Measurements from ENCODE around the gene MGA.

The MGA gene

DNA sequence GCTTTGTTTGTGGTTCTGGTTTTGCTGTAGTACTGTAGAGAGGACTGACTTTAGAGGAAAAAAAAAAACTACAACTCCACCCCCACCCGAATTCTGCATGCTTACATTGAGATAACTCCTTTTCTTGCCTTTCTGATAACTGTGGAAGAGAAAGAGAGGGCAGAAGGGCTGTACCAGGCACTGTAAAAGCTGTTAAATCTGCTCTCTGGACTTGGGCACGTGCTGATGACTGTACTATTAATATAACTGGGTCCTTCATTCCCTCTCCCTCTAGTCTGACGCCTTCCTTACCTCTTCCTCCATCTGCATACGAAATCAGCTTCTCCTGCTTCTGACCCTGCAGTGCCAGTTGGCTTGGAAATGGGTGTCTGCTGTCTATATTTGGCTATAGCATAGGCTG, 129.0 kb downstream of the MGA start:
- no peak for DNase-seq

- no peak for DNase-seq
These were observed 129.5 kb downstream of the MGA start for GRCh38 chr15:41789662-41790061.

DNA sequence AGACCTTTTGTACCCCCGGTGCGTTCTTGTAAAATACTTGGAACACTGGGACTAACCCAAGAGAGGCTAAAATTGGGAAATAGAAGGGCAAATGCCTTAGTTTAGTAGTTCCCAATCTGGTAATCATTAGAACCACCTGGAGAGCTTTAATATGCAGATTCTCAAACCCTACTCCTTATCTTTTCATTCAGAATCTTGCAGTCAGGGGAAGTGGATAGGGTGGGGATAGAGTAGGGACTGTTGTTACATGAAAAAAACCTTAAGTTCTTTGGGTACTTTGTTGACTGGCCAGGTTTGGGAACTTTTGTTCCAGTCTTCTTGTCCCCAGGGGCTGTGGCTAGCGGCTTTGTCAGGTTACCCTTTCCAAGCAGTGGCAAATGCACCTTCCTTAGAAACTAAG, 130.0 kb downstream of the MGA start:
- DNase-seq, result no peak

DNA sequence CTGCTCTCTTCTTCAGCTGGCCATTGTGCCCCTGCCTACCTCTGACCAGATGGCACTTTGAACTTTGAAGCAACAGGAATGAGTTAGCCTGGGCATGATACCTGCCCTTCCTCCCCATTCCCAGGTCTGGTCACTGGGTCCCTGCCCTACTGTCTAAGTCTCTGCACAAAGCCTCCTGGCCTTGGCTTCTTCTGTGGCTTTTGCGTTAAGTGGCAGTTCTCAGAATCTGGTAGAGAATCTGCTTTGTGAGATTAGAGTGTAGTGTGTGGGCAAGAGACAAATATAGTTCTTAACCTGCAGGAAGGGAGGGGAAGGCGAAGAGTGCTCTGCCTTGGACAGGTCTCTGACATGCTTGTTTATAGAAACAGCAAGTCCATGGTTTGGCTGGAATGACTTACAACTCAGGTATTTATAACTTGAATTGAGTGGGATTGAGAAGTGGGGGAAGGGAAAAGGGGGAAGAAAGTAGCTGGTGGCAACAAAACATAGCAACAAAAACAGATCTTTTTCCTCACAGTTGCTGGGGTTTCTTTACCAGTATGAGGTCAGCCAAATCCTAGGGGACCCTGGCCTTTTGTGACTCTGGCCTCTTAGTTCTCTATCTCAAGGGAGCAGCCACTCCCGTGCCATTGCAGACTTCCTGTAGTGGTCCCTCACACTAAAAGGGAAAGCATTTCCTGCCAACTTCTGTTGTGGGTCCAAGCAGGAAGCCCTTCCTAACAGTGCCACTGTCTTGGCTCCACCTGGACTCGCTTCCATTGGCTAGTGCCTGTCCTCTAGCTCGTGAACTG, 130.7 kb downstream of the MGA start:
- DNase-seq, result no peak

DNA sequence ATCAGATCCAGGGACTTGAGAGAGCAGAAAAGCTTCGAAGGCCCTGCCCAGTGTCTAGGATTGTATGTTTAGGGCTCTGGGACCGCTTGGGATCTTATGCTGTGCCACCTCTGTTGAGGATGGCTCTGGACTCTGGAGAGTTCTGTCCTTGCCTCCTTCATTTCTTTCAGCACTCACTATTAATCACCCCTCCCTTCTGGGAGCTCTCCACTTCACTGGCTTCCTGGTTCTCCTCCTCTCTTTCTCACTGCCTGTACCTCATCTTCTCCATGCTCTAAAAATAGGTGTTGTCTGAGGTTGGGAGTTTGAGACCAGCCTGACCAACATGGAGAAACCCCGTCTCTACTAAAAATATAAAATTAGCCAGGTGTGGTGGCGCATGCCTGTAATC, 131.3 kb downstream of the MGA start:
- no peak for DNase-seq

GRCh38 chr15:41792000-41792637, 131.9 kb downstream of the MGA start:
- no peak for DNase-seq

- no peak for DNase-seq
These were observed 133.9 kb downstream of the MGA start for GRCh38 chr15:41794081-41794480.

DNA sequence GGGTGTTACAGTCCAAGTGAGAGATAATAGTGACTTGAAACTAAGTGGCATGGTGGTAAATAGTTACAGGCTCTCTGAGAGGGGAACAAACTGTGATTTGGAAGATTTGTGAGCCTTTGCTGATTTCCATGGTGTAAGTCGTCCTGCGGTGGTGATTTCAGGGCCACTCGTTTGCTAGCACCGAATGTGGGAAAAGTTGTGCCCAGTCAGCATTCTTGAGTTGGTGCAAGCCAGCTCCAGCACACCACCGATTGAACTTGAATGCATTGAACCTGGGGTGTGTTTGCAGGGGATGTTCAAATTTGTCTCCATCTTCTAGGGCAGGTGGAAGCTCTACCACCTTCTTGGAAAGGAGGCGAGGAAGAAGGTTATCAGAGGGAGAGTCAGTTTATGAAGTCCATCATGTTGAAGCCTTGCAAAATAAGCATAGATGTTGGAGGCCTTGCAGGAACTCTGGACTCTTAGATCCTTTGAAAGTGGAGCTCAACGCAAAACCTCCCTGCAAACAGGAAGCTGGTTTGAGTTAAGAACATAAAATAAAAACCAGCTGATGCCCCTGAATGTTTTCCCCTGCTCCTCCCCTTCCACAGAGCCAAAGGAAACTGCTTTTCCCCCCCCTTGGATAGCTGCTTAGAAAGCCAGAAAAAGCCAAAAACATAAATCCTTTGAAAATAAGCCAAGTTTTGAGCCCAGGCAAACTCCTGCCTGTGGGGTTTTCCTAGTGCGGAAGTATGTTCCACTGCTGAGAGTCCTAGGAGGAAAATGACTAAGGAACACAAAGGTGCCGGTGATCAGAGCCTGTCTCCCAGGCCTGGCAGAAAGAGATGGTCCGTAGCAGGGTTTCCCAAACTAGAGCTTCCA, 136.0 kb downstream of the MGA start:
- no peak for DNase-seq

DNA sequence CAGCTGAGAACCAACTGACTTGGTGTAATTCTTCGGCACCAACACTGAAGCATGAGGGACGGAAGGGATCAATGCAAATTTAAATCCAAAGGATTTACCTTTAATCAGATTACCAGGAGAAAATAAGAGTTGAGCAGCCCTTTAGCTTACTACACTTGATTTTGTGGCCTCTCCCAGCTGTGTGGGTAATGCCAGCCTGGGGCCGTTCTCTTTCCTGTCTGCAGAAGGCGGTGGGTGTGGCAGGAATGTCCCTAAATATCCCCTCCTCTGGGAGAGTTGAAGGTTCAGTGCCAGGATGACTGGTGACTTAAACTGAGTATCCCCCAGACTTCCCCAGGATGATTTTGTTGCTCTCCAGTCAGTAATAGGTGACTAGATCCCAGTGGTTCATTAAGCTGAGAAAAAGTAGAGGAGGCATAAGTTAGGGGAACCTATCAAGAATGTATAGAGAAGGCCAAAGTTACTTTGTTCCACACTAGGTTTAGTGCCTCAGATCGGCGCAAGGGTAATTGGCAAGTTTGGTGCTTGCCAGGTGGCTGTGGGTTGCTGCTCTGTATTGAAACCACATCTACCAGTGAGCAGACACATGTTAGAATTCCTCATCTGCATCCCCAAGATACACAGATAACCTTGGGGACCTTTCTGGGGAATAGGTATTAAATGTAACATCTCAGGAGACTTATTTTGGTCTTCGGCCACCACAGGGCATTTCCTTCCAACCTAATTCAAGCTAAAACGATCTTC, 137.2 kb downstream of the MGA start:
- DNase-seq, result no peak

DNA sequence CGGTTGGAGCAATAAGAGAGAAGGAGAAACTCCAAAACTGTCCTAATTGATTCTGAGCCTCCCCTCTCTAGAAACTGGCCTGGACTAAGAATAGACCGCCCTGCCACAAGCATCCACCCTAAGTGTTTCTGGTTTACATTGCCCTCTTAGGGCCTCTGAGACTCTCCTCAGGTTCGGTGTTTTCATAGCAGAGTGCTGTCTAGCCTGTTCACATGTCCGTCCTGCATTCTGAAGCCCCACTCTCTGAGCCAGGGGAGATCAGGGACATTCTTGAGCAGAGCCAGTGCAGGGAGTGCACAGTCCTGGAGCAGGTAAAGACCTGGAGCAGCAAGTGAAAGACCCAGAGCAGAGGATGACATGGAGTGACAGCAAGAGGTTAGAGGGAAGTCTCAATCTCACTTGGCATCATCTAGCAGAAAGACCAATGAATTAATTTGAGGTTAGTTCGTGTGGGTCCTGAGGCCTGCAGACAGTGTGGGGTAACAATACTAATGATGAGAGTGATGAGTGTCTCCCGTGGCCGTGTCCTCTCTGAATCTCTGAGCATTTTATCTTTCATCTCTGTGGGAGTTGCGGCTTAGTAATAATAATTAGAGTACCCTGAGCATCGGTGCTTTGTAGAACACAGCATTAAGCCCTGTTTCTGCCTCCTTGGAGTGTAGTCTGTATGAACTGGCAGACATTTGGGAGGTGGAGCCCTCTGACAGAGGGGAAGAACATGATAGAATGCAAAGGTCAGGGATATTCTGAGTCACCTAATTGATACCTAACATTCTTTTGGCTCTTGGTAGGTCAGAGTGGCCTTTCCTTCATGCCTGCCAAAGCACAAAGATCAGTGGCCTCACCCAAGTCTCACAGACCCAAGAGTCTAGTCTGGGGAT, 138.6 kb downstream of the MGA start:
- no peak for DNase-seq

- no peak for DNase-seq
These were observed 139.2 kb downstream of the MGA start for GRCh38 chr15:41799488-41799805.

GRCh38 chr15:41801185-41801584, 141.0 kb downstream of the MGA start:
- DNase-seq, result no peak

DNA sequence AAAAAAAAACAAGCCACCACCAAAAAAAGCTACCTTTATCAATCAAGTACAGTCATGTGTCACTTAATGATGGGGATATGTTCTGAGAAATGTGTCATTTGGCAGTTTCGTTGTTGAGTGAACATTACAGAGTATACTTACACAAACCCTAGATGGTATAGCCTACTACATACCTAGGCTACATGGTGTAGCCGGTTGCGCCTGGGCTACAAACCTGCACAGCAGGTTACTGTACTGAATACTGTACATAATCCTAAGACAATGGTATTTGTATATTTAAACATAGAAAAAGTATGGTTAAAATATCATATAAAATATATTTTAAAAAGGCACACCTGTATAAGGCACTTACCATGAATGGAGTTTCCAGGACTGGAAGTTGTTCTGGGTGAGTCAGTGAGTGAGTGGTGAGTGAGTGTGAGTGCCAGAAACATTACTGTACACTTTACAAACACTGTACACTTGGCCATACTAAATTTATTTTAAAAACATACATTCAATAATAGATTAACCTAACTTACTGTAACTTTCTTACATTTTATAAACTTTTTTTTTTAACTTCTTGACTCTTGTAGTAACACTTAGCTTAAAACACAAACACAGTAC, 141.7 kb downstream of the MGA start:
- DNase-seq, result no peak

DNA sequence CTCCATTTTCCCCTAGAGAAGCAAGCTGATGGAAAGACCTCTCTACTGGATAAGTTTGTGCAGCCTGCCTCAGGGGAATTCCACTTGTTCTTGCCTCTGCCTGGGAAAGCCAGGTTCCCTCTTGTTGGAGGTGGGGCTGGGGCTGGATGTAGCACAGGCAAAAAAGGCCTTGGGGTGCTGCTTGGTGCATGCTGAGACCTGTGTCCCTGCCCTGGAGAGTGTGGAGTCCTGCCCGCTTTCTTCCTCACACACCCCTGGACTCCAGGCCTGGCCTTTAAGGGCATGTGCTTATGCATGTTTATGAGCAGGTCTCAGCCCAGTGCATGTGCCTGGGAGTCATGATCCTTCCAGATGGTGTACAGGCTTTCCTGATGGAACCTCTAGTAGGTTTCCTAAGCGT, 144.2 kb downstream of the MGA start:
- DNase-seq, result no peak

- DNase-seq, result no peak
These were observed 144.9 kb downstream of the MGA start for GRCh38 chr15:41804916-41805666.

DNA sequence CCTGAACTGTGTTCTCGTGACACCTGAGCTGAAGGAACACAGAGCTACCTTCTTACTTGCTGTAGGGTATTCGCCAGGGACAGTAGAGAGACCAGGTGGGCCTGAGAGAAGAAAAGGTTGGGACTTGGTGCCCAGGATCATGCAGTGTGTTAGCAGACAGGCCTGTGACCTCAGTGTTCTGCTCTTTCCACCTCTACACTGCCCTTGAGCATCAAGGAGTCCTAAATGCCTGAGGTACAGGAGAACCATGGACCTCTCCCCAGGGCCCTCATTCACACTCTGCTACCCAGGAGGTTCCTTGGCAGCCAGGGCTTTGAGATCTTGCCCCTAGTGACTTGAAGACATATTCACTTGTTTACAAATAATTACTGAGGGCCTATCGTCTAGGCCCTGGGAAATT, 145.5 kb downstream of the MGA start:
- no peak for DNase-seq

DNA sequence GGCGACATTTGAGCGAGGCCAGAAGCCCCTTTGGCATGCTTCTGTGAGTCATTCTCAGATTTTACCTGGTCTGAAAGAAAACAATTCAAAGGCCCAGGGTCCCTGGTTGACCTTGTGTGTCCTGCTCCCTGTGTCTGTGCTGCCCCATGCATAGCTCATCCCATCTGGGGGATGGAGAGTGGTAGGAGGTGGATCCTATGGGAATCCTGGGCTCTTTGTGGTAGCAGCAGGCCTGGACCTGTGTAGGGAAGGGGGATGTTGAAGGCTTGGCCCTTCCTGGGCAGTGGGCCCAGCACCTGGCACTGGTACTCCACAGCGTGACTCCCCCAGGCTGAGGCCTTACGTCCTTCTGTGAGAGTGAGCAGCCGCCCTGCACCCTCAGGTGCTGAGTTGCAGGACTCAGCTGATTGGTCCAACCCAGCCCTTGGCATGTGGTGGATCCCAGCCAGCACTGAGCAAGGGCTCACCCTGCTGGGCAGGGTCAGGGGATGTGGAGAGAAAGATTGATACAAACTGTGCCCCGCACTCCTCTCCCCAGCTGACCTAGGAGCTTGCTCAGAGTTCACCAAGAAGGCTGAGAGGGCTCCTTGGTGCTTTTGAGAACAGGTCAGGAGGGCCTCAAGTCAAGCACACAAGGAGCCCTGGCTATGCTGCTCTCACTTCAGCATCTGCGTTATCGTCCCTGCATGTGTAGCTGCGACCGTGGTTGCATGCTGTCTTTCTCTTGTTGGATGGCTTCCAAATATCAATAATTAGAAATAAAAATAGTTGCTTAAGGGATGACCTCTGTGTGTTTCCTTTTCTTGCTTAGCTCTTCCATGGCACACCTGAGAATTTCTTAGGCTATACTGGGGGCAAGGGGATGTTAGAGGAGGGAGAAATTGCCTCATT, 146.3 kb downstream of the MGA start:
- no peak for DNase-seq

DNA sequence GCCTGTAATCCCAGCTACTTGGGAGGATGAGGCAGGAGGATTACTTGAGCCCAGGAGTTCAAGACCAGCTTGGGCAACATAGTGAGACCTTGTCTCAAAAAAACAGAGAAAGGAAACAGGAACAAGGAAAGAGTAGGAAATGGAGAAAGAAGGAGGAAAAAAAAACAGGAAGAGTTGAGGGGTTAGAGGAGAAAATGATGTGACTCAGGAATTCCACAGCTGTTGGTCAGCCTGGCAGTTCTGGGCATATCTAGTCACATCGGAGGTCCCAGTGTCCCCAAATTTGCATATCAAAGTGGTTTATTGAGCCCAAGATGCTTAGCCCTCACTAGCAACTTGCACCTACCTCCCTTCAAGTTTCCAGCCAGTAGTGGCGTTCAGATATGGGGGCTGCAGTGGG, 148.9 kb downstream of the MGA start:
- no peak for DNase-seq

DNA sequence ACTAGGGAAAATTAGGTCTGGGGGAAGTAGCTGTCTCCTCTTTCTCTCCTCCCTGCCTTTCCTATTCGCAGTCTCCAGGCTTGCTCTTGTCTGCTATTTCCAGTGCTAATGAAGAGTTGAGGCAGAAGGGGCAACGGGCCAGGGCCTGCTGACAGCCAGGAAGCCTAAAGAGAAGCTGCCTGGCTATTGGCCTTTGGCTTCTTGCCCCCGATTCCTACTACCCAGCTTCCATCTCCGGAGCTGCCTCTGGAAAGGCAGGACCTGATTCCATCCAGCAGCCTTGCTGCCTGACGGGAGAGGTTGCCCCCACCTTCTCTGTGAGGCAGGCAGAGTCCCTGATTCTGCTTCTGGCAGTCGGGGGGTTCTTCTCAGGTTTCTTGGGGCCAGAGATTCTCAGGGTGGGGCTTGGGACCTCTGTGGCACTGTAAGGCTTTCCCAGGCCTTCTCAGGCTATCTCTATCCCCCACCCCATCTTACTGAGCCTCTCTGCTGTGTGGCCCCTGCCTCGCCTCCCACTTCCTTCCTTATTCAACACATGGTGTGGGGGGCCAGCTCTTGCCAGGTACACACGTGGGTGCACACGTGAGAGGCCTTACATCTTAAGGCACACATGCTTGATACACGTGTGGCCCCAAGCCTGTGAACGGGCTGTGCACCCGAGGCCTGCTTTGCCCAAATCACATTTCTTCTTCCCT, 149.5 kb downstream of the MGA start:
- no peak for DNase-seq
